Caki2 (cell line): ENCODE measurements around the gene FBXL15. TPM values are rescaled to one million over a fixed set of nuclear protein-coding genes. Genes with fewer than 3 reads are reported as not detected.
"Not testable (repeated sequence)": the region's sequence is repeated elsewhere in the genome, so short reads cannot be mapped to it uniquely, and the experiment has no call there.

Experiments used
- DNase-seq: peaks from one replicate; pipeline ENCODE4 v3.0.0-alpha.2; 2015; ENCODE audit warnings: low read depth
- in situ Hi-C: cut with HindIII; loops from 2 replicates; pipeline ENCODE4 v1.10.0; 2016; ENCODE audit warnings: low sequenced_read_pairs, low pct_unique_long_range_greater_than_20kb, mixed read lengths
- total RNA-seq: library from RNA; depleted of rRNA; stranded (reverse); fragments of >200 nt; shearing (Covaris generic); gene quantifications from 2 replicates; pipeline ENCODE4 v1.2.3, GENCODE V29; 2014; ENCODE audit warnings: low replicate concordance

Gene FBXL15
- total RNA-seq, 1 experiment from 2014 or later: 28.2 TPM

- DNase-seq: no peak
- in situ Hi-C loops: no loop called here
Measured at GRCh38 chr10:102444851-102445250, 24.2 kb downstream of the FBXL15 start.

DNA sequence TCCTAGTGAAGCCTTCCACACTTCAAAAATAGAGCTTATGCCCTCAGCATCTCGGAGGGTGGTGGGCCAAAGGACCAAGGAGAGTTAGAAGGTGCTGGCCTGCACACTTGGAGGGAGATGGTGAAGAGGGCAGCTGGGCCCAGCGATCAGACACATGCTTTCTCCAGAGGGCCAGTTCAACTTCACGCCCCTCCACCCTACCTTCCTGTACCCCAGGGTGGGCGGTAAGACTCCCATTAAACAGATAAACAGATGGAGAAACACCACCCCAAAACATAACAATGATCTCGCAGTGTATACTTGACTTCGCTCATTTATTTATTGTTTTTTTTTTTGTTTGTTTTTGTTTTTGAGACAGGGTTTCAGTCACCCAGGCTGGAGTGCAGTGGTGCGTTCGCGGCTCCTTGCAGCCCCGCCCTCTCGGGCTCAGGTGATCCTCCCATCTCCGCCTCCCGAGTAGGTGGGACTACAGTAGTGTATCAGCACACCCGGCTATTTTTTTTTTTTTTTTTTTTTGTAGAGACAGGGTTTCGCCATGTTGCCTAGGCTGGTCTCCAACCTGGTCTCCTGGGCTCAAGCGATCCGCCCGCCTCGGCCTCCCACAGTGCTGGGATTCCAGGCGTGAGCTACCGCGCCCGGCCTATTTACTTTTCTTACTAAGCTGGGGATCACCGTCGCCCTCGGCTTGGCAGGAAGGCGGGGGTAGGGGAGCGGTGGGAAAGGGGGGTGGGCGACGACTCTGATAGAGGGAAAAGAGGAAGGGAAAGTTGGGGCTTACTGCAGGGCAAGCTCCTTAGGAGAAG lies 28.9 kb downstream of the FBXL15 start:
- in situ Hi-C loops: no loop called here
- DNase-seq: peak; percentile 74

DNA sequence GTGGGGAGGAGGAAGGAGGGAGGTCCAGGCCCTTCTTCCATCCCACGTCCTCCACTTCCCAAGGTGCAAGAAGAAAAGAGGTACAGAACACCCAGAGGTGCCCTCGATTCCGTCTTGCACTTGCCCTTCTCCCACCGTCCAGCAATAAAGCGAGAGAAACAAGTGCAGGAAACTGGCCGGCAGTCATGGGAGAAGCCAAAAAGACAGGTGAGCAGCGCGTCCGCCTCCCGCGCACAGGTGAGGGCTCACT lies 29.4 kb downstream of the FBXL15 start:
- in situ Hi-C loops: no loop called here
- no peak for DNase-seq

GRCh38 chr10:102450374-102451104 lies 29.9 kb downstream of the FBXL15 start:
- DNase-seq: peak; percentile 89
- in situ Hi-C loops: no loop called here

DNA sequence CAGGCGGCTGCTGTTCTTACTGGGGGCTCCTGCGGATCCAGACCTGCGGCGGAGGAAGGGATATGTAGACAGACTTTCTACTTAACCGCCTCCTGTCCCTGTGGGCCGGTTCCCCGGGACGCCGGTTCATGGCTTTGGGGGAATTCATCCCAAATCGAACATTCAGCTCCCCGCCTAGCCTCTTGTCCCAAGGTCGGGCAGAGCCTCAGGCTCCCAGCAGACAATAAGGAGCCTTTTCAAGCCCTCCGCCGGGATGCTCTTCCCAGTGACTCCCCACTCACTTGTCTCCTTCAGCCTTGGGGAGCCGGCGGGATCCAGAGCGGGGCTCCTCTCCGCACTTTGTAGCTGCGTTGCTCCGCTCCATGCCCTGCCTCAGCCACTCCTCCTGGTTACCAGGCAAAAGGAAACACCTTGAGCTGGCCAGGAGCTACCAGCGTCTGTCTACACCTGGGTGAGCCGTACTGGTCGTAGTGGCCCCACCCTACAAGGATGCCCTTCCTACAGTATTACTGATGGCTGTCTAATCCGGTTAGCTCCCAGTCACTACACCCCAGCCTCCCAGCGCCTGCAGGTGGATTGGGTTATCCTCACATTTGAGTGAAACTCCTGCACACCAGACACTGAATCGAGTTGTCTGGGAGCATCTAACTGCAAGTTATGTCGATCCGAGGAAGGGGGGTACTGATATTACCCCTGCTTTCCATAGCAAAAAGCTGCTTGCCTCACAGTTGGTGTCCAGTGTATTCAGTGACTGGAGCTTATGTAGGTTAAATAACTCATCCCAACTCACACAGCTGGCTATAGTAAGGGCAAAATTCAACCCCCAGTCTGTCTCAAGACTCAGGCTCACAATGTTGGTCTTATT lies 30.7 kb downstream of the FBXL15 start, which contains the start of gene C10orf95:
Gene C10orf95 (minus strand): TSS at position 439 of the 865 bp plus-strand sequence. CDS start 450 bp downstream, outside the sequence.
- in situ Hi-C loops: no loop called here
- DNase-seq: no peak

GRCh38 chr10:102452672-102453340 lies 32.2 kb downstream of the FBXL15 start:
- peak; percentile 51 for DNase-seq
- in situ Hi-C loops: no loop called here

DNA sequence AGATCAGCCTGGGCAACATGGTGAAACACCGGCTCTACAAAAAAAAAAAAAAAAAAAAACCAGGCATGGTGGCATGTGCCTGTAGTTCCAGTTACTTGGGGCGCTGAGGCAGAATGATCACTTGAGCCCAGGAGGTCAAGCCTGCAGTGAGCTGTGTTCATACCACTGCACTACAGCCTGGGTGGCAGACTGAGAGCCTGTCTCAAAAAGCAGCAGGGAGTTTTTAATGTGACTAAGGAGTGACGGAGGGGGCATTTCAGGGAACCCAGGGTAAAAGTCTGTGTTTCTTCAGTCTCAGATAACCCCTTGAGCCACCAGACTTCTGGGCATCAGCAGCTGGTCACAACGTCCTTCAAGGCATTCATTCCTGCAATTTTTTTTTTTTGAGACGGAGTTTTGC lies 32.9 kb downstream of the FBXL15 start:
- in situ Hi-C loops: no loop called here
- peak; percentile 14 for DNase-seq

DNA sequence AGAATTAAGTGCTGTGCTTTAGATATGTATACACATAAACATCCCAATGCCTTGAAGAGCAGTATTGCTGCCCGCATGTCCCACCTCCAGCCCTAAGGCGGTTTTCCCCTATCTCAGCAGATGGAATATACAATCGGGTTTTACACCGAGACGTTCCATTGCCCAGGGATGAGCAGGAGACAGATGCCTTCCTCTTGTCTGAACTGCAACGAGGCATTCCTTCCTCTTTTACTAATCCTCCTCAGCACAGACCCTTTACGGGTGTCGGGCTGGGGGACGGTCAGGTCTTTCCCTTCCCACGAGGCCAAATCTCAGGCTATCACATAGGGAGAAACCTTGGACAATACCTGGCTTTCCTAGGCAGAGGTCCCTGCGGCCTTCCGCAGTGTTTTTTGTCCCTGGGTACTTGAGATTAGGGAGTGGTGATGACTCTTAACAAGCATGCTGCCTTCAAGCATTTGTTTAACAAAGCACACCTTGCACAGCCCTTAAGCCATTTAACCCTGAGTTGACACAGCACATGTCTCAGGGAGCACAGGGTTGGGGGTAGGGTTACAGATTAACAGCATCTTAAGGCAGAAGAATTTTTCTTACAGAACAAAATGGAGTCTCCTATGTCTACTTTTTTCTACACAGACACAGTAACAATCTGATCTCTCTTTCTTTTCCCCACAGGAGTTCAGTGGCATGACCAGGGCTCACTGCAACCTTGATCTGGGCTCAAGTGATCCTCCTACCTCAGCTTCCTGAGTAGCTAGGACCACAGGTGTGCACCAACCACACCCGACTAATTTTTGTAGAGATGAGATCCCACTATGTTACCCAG lies 34.2 kb downstream of the FBXL15 start:
- not testable (repeated sequence) for DNase-seq

DNA sequence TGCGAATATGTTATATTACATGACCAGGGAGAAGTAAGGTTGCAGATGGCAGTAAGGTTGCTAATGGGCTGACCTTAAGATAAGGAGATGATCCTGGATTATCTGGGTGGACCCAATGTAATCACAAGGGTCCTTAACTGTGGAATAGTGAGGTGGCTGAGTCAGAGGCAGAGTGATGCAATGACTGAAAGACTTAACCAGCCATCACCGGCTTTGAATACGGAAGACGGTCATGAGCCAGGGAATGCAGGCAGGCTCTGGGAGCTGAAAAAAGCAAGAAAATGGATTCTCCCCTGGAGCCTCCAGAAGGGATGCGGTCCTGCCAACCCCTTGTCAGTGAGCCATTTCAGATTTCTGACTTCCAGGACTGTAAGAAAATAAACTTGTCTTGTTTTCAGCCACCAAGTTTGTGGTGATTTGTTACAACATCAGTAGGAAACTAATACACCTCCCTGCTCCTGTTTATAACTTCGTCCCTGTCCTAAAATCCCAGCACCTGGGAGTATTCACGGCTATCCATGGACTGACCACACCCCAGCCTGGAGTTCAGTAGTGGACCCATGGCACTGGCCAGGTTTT lies 35.3 kb downstream of the FBXL15 start:
- in situ Hi-C loops: no loop called here
- DNase-seq: peak; percentile 51

More for the DNA sequence above, 34.2 kb downstream of the FBXL15 start:
- in situ Hi-C loops: not testable (repeated sequence)

- DNase-seq: no peak
- in situ Hi-C loops: no loop called here
Measured at GRCh38 chr10:102457591-102458150, 37.0 kb downstream of the FBXL15 start.

- in situ Hi-C loops: no loop called here
- DNase-seq: no peak
Measured at GRCh38 chr10:102458656-102459055, 38.0 kb downstream of the FBXL15 start.

DNA sequence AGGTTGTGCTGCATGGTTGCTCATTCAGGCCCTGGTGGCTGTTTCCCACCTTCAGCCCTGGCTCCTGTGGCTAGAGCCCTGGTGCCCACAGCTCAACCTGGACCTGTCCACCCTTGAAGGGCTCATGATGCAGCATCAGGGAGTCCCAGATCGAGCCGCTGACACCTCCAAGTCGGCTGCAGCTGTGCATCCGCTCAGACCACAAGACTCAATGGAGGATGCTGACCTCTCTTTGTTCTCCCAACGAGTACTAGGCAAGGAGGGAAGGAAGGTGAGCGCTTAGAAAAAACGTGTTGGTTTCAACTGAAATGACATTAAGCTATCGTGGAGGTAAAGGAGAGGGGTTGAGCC lies 40.2 kb downstream of the FBXL15 start:
- no peak for DNase-seq
- in situ Hi-C loops: no loop called here

- in situ Hi-C loops: no loop called here
- DNase-seq: peak; percentile 77
Measured at GRCh38 chr10:102461187-102462054, 40.8 kb downstream of the FBXL15 start.

DNA sequence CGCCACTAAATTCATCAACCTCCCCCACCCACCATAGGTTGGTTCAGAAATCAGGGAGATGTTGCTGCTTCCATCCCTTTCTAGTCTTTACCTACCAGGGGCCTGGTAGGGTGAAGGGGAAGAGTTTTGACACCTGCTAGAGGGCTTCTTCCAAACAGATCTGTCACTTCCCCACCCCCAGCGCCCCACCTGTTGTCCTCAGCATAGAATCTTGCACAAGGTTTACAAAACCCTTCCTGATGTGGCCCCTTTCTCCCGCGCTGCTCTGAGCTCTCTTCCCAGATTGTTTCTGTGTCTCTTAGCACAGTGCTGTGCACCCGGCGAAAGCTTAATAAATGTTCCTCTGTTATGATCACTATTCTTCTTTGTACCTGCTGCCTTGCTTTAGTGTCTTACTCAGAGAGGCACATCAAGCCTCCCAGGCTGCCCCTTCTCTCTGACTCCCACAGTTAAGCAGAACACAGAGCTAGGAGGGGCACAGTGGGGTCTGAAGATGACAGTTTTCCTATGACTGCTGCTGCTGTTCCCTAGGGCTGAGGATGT lies 41.9 kb downstream of the FBXL15 start:
- DNase-seq: no peak
- in situ Hi-C loops: no loop called here

DNA sequence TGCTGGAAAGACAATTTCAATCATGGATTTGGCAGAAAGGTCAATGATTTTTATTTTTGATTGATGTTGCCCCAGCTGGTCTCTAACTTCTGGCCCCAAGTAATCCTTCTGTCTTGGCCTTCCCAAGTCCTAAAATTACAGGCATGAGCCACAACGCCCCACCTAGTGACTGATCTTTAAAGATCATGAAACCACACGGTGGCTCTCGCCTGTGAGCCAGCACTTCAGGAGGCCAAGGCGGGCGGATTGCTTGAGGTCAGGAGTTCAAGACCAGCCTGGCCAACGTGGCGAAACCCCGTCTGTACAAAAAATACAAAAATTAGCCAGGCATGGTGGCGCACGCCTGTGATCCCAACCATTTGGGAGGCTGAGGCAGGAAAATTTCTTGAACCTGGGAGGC lies 43.3 kb downstream of the FBXL15 start:
- in situ Hi-C loops: no loop called here
- no peak for DNase-seq

DNA sequence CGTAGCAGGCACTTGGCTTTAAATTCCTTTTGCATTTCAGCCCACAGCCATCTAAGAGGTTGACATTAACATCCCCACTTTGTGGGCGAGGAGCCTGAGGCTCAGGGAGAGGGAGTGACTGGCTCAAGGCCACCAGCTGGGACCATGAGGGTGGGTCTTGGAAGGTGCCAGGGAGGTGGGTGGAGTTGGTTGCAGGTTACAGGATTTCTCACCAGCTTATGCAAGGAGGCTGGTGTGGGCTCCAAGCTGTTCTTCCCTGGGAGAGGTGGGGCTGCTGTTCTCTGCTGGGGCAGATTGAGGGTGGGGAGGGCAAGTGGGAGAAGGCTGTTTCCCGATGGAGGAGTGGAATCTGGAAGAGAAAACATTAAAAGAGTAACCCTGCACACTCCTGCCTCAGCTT lies 44.8 kb downstream of the FBXL15 start:
- in situ Hi-C loops: no loop called here

More for the DNA sequence above, 44.8 kb downstream of the FBXL15 start:
- DNase-seq: no peak
